HepG2 (cell line): ENCODE measurements around the gene CFD.

Source experiments
- HDAC6 ChIP-seq: fragments of 200-600 bp; sonication (generic); IDR thresholded peaks from 2 replicates; pipeline ENCODE4 v1.7.0; 2017; ENCODE audit warnings: mild to moderate bottlenecking, antibody characterized with exemption, low read length, low read depth
- MEF2D ChIP-seq: sonication (generic); formaldehyde crosslinking; IDR thresholded peaks from 2 replicates; pipeline ENCODE4 v1.5.1; 2020; ENCODE audit warnings: mild to moderate bottlenecking, missing genetic modification reagents
- NFE2 ChIP-seq: sonication (generic); formaldehyde crosslinking; IDR thresholded peaks from 2 replicates; pipeline ENCODE4 v1.4.0; 2020; ENCODE audit warnings: missing genetic modification reagents
- NFE2L1 ChIP-seq: sonication (generic); formaldehyde crosslinking; IDR thresholded peaks from 2 replicates; pipeline ENCODE4 v1.4.0; 2020; ENCODE audit warnings: missing genetic modification reagents, mild to moderate bottlenecking, borderline replicate concordance
- THAP11 ChIP-seq: IDR thresholded peaks from 2 replicates; pipeline ENCODE4 v1.6.1; 2016; ENCODE audit warnings: missing biosample characterization, missing genetic modification reagents
- ZNF547 ChIP-seq: sonication (generic); formaldehyde crosslinking; IDR thresholded peaks from 2 replicates; pipeline ENCODE4 v1.5.1; 2020; ENCODE audit warnings: mild to moderate bottlenecking, missing genetic modification reagents
- TF ChIP-seq, protein P1 (sequence below): sonication (generic); formaldehyde crosslinking; IDR thresholded peaks from 2 replicates; pipeline ENCODE4 v1.8.1; 2023; ENCODE audit warnings: mild to moderate bottlenecking, moderate library complexity, missing genetic modification reagents
- TF ChIP-seq, protein P2 (sequence below), 2 experiments: sonication (generic) in 1 of 2; formaldehyde crosslinking in 1 of 2; IDR thresholded peaks; 2 replicates each; pipeline versions ENCODE4 v1.4.0 to v1.6.1; 2016 to 2020; ENCODE audit warnings: borderline replicate concordance in 1 of 2, low read depth in 1 of 2, mild to moderate bottlenecking in 1 of 2, missing genetic modification reagents in 1 of 2

DNA sequence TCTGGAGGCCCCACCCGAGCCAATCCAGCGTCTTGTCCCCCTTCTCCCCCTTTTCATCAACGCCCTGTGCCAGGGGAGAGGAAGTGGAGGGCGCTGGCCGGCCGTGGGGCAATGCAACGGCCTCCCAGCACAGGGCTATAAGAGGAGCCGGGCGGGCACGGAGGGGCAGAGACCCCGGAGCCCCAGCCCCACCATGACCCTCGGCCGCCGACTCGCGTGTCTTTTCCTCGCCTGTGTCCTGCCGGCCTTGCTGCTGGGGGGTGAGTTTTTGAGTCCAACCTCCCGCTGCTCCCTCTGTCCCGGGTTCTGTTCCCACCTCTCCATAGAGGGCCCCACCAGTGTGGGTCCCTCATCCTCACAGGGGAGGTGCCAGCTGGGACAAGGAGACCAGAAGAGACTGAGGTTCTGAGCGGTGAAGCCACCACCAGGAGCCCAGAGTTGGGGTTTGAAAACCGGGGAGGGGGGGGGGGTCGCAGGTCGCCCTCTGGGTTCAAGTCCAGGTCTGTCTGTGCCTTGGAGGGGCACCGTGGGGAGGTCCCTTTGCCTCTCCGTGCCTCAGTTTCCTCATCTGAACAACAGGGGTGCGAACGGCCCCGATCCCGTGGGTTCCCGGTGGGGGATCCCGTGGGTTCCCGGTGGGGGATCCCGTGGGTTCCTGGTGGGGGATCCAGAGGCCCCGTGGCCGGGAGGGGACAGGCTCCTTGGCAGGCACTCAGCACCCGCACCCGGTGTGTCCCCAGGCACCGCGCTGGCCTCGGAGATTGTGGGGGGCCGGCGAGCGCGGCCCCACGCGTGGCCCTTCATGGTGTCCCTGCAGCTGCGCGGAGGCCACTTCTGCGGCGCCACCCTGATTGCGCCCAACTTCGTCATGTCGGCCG is 7.1 kb upstream of the CFD start, which contains the start of gene ELANE:
- TF ChIP-seq NFE2, result no peak
- TF ChIP-seq ZNF547, result no peak
- no peak for TF ChIP-seq NFE2L1 (CRISPR knock-in tag)
- no peak for TF ChIP-seq THAP11 (CRISPR knock-in tag)
- TF ChIP-seq, protein P1, sequence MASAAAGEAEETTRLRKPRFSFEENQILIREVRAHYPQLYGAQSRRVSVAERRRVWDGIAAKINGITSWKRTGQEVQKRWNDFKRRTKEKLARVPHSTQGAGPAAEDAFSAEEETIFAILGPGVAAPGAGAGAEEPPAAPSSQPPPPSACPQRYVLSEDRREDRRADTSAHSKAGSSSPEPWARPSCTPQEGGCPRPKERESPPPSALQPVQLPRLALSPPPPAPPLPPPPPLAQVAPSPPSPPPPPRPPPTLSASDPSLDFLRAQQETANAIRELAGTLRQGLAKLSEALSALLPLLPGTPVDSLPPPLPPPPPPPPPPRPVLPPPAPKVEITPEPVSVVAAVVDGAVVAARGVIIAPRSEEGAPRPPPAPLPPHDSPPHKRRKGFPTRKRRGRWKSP, result no peak
- no peak for TF ChIP-seq HDAC6
- TF ChIP-seq, protein P2, sequence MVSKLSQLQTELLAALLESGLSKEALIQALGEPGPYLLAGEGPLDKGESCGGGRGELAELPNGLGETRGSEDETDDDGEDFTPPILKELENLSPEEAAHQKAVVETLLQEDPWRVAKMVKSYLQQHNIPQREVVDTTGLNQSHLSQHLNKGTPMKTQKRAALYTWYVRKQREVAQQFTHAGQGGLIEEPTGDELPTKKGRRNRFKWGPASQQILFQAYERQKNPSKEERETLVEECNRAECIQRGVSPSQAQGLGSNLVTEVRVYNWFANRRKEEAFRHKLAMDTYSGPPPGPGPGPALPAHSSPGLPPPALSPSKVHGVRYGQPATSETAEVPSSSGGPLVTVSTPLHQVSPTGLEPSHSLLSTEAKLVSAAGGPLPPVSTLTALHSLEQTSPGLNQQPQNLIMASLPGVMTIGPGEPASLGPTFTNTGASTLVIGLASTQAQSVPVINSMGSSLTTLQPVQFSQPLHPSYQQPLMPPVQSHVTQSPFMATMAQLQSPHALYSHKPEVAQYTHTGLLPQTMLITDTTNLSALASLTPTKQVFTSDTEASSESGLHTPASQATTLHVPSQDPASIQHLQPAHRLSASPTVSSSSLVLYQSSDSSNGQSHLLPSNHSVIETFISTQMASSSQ (IDR thresholded peaks at IDR 0.05; ENCODE audit: low read depth), result no peak
- TF ChIP-seq, protein P2 (CRISPR knock-in tag; IDR thresholded peaks at IDR 0.05; ENCODE audit: borderline replicate concordance), result no peak
- no peak for TF ChIP-seq MEF2D (CRISPR knock-in tag)
